ENCODE data around the gene ST7.

Gene ST7

DNA sequence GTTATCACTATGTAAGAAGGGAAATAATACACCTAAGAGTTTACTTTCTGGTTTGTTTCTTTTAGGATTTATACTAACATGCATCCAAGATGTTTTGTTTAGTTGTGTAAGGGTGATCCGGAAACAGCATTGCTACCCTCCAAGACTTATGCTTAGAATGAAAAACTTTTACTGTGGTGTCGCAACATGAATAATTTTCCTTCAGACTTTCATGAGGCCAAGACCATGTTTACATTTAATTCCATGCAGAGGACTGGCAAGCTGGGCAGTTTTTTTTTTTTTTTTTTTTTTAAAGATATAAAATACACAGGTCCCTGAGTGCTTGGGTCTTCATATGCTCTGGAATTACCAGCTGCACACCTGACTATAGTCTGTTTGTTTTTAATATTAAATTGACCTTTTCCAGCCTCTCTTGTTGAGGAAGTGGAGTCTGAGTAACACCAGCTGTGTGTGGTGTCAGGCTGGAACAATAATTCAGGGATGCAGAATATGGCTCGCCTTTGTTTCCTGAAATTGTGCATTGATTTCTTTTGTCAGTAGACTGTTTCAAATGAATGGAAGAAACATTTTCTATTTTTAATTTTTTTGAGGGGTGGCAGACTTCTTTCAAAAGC is 81.7 kb downstream of the ST7 start:
- Histone ChIP-seq H3K4me3 (ENCODE audit: low read length) (no peak overlapping the region), H3K9me3 (ENCODE audit: insufficient read depth, low read depth, low read length) (peaks cover 7% of the 10 kb centered on the region; the same call in 1 of the 2 replicates), H3K36me3 (ENCODE audit: insufficient read depth, low read length) (no peaks in the 10 kb centered on the region), H3K4me1 (ENCODE audit: insufficient read depth, low read length) (no peaks in the 10 kb centered on the region), H3K27ac (ENCODE audit: low read depth, low read length) (no peak overlapping the region), H3K27me3 (ENCODE audit: insufficient read depth, low read length) (no peaks in the 10 kb centered on the region), H3K9ac (ENCODE audit: low read depth, low read length) (no peak overlapping the region)
- WGBS: 92% methylated on average over 2 of the region's 3 CpGs

DNA sequence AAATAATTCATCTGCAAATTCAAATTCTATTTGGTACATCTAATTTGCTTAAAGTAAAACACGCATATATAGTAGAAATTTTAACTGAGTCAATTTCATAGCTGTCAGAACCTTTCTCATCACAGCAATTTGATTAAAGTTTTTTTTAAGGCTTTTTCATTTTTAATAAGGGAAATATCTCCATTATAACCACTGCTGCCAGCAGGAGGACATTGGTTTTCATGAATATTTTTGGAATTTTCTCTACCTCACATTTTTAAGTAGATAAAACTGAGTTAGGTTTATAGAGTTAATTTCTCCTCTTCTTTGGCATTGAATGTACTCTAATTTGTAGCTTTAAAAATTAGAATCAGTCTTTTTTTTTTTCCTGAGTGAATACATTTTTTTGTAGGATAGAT is 82.2 kb downstream of the ST7 start:
- no peak overlapping the region for H3K27ac ChIP-seq (ENCODE audit: low read depth, low read length)
- no peaks in the 10 kb centered on the region for H3K4me1 ChIP-seq (ENCODE audit: insufficient read depth, low read length)
- no peak overlapping the region for H3K4me3 ChIP-seq (ENCODE audit: low read length)
- H3K36me3 ChIP-seq (ENCODE audit: insufficient read depth, low read length): no peaks in the 10 kb centered on the region
- H3K9ac ChIP-seq (ENCODE audit: low read depth, low read length): no peak overlapping the region
- peaks cover 7% of the 10 kb centered on the region; the same call in 1 of the 2 replicates for H3K9me3 ChIP-seq (ENCODE audit: insufficient read depth, low read depth, low read length)
- no peaks in the 10 kb centered on the region for H3K27me3 ChIP-seq (ENCODE audit: insufficient read depth, low read length)
- no CpG with 5 or more reads among the region's 1 CpG for WGBS

DNA sequence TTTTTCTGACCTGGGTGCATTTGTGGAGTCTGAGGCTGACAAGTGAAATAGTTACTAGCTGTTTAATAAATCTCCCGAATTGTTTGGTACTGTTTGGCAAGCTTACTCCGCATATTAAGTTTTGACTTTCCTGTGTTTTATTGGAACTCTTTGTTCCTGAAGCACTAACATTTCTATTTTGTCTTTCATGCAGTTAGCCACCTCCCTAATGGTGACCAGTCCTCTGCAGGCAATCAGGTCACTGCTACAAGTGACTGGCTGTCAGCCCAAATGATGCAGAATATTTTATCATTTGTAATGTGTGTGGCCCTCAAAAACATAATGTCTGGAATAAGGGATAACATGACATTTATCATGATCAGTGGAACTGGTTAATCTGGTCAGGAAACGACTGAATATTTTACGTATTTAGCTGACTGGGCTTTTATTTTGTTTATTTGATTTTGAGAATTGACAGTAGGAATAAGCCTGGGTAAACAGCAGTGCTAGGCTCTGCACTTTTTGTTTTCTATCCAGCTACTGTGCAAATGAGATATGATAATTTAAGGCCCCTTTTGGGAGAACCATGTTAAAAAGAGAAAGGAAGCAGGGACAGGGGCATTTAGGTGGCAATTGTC is 82.9 kb downstream of the ST7 start:
- Histone ChIP-seq H3K4me3 (ENCODE audit: low read length) (no peak overlapping the region), H3K27me3 (ENCODE audit: insufficient read depth, low read length) (no peaks in the 10 kb centered on the region), H3K27ac (ENCODE audit: low read depth, low read length) (no peak overlapping the region), H3K36me3 (ENCODE audit: insufficient read depth, low read length) (no peaks in the 10 kb centered on the region), H3K9ac (ENCODE audit: low read depth, low read length) (no peak overlapping the region), H3K9me3 (ENCODE audit: insufficient read depth, low read depth, low read length) (peaks cover under 1% of the 10 kb centered on the region; the same call in 1 of the 2 replicates), H3K4me1 (ENCODE audit: insufficient read depth, low read length) (no peaks in the 10 kb centered on the region)
- WGBS: 92% methylated on average over 4 of the region's 4 CpGs

DNA sequence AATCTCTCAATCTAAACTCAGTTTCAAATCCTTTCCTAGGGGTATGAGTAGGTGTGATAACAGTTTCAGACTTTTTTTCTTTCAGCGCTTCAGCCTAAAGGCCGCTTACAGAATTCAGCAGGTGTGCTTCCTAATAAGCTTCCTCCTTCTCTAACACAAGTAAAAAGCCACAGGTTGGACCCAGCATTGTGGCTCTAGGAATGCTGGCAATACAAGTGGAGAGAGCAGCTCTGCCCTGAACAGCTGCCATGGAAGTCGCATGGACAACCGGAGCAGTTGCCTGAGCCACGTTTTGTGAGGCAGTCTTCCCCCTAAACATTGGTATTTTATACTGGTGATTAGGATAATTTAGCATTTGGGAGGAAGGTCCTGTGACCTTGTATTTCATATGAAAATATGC is 83.5 kb downstream of the ST7 start:
- H3K9me3 ChIP-seq (ENCODE audit: insufficient read depth, low read depth, low read length): no peaks in the 10 kb centered on the region
- H3K4me1 ChIP-seq (ENCODE audit: insufficient read depth, low read length): no peaks in the 10 kb centered on the region
- H3K27ac ChIP-seq (ENCODE audit: low read depth, low read length): no peak overlapping the region
- H3K9ac ChIP-seq (ENCODE audit: low read depth, low read length): no peak overlapping the region
- no peak overlapping the region for H3K4me3 ChIP-seq (ENCODE audit: low read length)
- 90% methylated on average over 5 of the region's 5 CpGs for WGBS
- no peaks in the 10 kb centered on the region for H3K27me3 ChIP-seq (ENCODE audit: insufficient read depth, low read length)
- H3K36me3 ChIP-seq (ENCODE audit: insufficient read depth, low read length): no peaks in the 10 kb centered on the region

DNA sequence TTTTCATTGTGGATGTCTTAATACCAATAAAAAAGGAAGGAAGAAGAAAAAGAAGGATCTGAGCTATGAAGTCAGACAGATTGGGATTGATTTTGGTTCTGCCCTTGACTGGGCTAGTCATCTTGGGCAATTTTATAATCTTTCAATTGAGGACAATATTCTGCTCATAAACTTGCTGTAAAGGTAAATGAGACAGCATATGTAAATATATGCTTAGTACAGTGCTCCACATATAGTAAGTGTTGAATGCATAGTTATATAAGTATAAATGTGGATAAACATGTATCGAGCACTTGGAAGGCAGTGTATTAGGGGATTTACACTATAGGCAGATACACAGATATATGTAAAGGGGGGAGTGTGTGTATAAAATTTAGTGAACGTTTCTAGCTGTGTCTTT is 85.1 kb downstream of the ST7 start:
- H3K9ac ChIP-seq (ENCODE audit: low read depth, low read length): no peak overlapping the region
- H3K9me3 ChIP-seq (ENCODE audit: insufficient read depth, low read depth, low read length): no peaks in the 10 kb centered on the region
- no peaks in the 10 kb centered on the region for H3K27me3 ChIP-seq (ENCODE audit: insufficient read depth, low read length)
- H3K27ac ChIP-seq (ENCODE audit: low read depth, low read length): no peak overlapping the region
- H3K4me1 ChIP-seq (ENCODE audit: insufficient read depth, low read length): no peaks in the 10 kb centered on the region
- 96% methylated on average over 1 of the region's 2 CpGs for WGBS
- H3K36me3 ChIP-seq (ENCODE audit: insufficient read depth, low read length): no peaks in the 10 kb centered on the region
- no peak overlapping the region for H3K4me3 ChIP-seq (ENCODE audit: low read length)

DNA sequence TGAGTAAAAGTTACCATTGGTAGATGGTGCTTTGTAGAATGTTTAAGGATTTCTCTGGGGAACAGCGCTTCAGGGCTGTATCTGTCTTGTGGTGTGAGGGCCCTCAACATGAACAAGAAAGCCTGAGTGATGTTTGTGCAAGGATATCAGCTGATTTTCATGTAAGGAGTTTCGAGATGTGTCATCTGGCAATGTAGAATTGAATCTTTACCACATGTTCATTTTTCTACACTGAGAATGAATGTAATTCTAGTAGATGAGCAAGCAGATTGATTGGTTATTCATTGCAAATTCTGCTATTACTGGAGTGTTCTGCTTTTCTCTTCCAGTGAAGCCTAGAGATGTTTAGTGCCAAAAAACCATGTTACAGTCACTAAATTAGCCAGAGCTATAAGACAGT is 87.7 kb downstream of the ST7 start:
- Histone ChIP-seq H3K9ac (ENCODE audit: low read depth, low read length) (no peak overlapping the region), H3K27me3 (ENCODE audit: insufficient read depth, low read length) (no peaks in the 10 kb centered on the region), H3K4me3 (ENCODE audit: low read length) (no peak overlapping the region), H3K27ac (ENCODE audit: low read depth, low read length) (no peak overlapping the region), H3K36me3 (ENCODE audit: insufficient read depth, low read length) (no peaks in the 10 kb centered on the region), H3K9me3 (ENCODE audit: insufficient read depth, low read depth, low read length) (no peaks in the 10 kb centered on the region), H3K4me1 (ENCODE audit: insufficient read depth, low read length) (no peaks in the 10 kb centered on the region)
- WGBS: 98% methylated on average over 2 of the region's 2 CpGs

DNA sequence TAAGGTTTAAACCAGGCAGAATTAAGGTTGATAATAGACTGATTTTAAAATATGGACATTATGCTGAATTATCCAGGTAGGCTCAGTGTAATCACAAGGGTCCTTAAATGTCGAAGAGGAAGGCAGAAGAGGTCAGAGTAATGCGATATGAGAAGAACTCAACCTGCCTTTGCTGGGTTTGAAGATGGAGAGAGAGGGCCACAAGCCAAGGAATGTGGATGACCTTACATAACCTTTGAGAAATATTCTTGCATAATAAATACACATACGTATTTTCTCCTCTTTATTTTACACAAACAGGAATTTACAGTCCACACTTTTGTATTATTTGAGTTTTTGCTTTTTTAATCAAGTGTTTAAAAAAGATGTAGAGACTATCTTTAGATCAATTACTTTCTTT is 88.5 kb downstream of the ST7 start:
- no peaks in the 10 kb centered on the region for H3K9me3 ChIP-seq (ENCODE audit: insufficient read depth, low read depth, low read length)
- H3K4me1 ChIP-seq (ENCODE audit: insufficient read depth, low read length): no peaks in the 10 kb centered on the region
- no peak overlapping the region for H3K4me3 ChIP-seq (ENCODE audit: low read length)
- 96% methylated on average over 2 of the region's 3 CpGs for WGBS
- H3K36me3 ChIP-seq (ENCODE audit: insufficient read depth, low read length): no peaks in the 10 kb centered on the region
- H3K27me3 ChIP-seq (ENCODE audit: insufficient read depth, low read length): no peaks in the 10 kb centered on the region
- H3K9ac ChIP-seq (ENCODE audit: low read depth, low read length): no peak overlapping the region
- no peak overlapping the region for H3K27ac ChIP-seq (ENCODE audit: low read depth, low read length)

DNA sequence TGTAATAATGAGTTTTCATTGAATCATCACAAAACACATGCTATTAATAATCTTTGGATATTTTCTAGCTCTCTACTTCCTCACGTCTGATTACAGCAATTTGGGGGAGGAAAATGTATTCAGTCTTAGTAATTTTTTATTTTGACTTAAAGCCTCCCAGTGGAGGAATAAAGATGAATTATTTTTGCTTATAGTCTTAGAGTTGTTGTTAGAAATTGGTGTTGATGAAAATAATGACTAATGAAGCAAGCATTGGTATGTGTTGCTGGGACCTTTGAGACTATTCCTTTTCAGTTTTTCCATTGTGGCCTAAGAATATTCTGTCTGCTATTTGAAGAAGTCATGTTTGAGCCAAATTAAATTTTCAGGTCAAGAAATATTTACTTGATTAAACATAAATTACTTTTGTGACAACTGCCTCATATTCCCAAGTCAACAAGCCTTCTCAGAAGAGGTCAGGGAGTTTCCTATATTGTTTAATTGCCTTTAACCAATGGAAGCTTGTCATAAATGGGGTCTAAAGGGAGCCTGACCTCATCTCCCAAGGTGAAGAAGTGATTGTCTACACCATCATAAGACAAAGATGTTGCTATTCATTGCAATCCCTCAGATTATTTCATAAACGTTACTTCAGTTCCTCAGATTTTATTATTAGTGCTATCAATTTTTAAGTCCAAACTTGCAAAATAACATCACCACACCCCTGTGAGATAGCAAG is 90.0 kb downstream of the ST7 start:
- Histone ChIP-seq H3K36me3 (ENCODE audit: insufficient read depth, low read length) (no peaks in the 10 kb centered on the region), H3K27me3 (ENCODE audit: insufficient read depth, low read length) (no peaks in the 10 kb centered on the region), H3K4me1 (ENCODE audit: insufficient read depth, low read length) (no peaks in the 10 kb centered on the region), H3K27ac (ENCODE audit: low read depth, low read length) (no peak overlapping the region), H3K9ac (ENCODE audit: low read depth, low read length) (no peak overlapping the region), H3K4me3 (ENCODE audit: low read length) (no peak overlapping the region), H3K9me3 (ENCODE audit: insufficient read depth, low read depth, low read length) (no peaks in the 10 kb centered on the region)
- 98% methylated on average over 2 of the region's 2 CpGs for WGBS

DNA sequence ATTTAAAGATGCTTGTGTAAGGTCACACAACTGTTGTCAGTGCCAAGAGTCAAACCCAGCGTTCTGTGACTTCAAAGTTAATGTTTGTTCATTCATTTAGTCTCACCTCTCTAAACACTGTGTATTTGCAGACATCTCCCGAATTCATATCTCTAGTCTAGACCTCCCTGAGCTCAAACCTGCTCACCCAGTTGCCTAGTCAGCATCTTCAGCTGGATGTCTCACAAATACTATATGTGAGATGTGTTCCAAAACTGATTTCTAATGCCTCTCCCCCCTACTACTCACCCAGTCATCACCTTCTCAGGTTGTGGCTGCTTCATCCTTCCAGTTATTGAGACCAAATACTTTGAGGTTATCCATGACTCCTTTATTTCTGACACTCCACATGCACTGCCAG is 91.4 kb downstream of the ST7 start:
- Histone ChIP-seq H3K9me3 (ENCODE audit: insufficient read depth, low read depth, low read length) (no peaks in the 10 kb centered on the region), H3K27ac (ENCODE audit: low read depth, low read length) (no peak overlapping the region), H3K9ac (ENCODE audit: low read depth, low read length) (no peak overlapping the region), H3K27me3 (ENCODE audit: insufficient read depth, low read length) (no peaks in the 10 kb centered on the region), H3K4me1 (ENCODE audit: insufficient read depth, low read length) (no peaks in the 10 kb centered on the region), H3K36me3 (ENCODE audit: insufficient read depth, low read length) (no peaks in the 10 kb centered on the region), H3K4me3 (ENCODE audit: low read length) (no peak overlapping the region)
- WGBS: 96% methylated on average over 2 of the region's 2 CpGs

DNA sequence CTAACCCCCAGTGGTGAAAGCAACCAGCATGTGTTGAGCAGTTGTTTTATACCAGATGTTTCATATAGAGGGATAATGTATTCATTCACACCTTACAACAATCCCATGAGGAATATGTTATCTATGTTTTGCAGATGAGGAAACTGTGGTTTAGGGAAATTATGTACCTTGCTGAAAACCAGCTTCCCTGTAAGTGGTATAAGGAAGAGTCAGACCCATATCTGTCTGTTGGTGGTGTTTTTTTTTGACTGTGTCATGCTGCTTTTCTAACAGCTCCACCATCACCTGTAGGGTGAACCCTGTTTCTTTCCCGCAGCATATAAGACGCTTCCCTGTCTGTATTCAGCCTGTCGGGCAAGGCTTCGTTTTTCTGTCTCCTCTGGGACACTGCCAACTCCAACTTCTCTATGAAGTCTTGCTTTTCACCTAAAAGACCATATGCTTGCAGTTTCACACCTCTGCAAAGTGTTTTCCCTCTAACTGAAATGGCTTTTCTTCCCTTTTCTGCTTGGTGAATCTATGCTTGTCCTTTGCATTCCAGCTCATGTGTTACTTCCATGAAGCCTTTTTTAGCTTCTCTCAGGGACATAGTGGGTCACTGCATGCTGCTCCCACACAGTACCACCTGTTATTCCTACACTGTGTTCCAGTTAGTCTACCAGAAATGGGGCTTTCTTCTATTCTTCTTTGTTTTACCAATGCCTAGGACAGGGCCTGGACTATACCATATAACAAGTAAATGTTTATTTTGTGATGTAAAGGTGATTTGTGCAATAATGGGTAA is 92.8 kb downstream of the ST7 start:
- H3K4me1 ChIP-seq (ENCODE audit: insufficient read depth, low read length): no peaks in the 10 kb centered on the region
- H3K36me3 ChIP-seq (ENCODE audit: insufficient read depth, low read length): no peaks in the 10 kb centered on the region
- H3K27ac ChIP-seq (ENCODE audit: low read depth, low read length): no peak overlapping the region
- no peak overlapping the region for H3K9ac ChIP-seq (ENCODE audit: low read depth, low read length)
- no peak overlapping the region for H3K4me3 ChIP-seq (ENCODE audit: low read length)
- no peaks in the 10 kb centered on the region for H3K9me3 ChIP-seq (ENCODE audit: insufficient read depth, low read depth, low read length)
- no peaks in the 10 kb centered on the region for H3K27me3 ChIP-seq (ENCODE audit: insufficient read depth, low read length)
- WGBS: 79% methylated on average over 4 of the region's 4 CpGs

DNA sequence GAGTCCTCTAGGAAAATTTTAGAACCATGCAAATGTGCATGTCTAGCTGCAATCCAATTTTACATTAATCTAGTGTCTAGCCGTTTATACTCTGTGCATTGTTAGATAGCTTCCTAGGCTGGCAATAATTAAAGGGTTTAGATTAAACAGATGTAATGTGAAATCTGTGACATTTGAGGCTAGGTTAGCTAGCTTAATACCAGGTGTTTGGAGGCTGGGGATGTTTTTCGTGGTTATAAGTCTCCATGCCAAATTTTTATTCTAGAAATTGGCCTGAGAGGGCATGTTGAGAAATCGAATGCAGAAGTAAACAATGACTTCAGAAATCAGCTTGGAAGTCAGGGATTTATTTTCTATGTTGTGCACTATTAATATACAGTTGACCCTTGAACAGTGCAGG is 94.2 kb downstream of the ST7 start:
- H3K27ac ChIP-seq (ENCODE audit: low read depth, low read length): no peak overlapping the region
- WGBS: 90% methylated on average over 3 of the region's 3 CpGs
- H3K9ac ChIP-seq (ENCODE audit: low read depth, low read length): no peak overlapping the region
- H3K27me3 ChIP-seq (ENCODE audit: insufficient read depth, low read length): no peaks in the 10 kb centered on the region
- no peaks in the 10 kb centered on the region for H3K9me3 ChIP-seq (ENCODE audit: insufficient read depth, low read depth, low read length)
- no peak overlapping the region for H3K4me3 ChIP-seq (ENCODE audit: low read length)
- H3K4me1 ChIP-seq (ENCODE audit: insufficient read depth, low read length): no peaks in the 10 kb centered on the region
- no peaks in the 10 kb centered on the region for H3K36me3 ChIP-seq (ENCODE audit: insufficient read depth, low read length)
